Stimulated activated CD8-positive, alpha-beta memory T cell treated with anti-CD3 and anti-CD28 coated beads, Interleukin-15, amount 100 ng/mL, for 4 hours (primary cell): Measurements from ENCODE around the gene DUSP6.

ENCODE experiments used
- DNase-seq, 2 donors: peaks; one replicate each; pipeline ENCODE4 v3.0.0-alpha.2; 2020; ENCODE audit warnings: low read depth in 2 of 2

DUSP6 gene

GRCh38 chr12:89328151-89329030, 23.9 kb downstream of the DUSP6 start:
- no peak for DNase-seq

- no peak for DNase-seq
Measured at GRCh38 chr12:89327486-89328094, 24.7 kb downstream of the DUSP6 start.

GRCh38 chr12:89326239-89327040, 25.9 kb downstream of the DUSP6 start:
- DNase-seq: no peak

- DNase-seq: no peak
Measured at GRCh38 chr12:89325495-89325894, 26.8 kb downstream of the DUSP6 start.

- DNase-seq: no peak
Measured at GRCh38 chr12:89324437-89324836, 27.9 kb downstream of the DUSP6 start.

GRCh38 chr12:89323568-89324218, 28.6 kb downstream of the DUSP6 start:
- no peak for DNase-seq

GRCh38 chr12:89320735-89321134, 31.6 kb downstream of the DUSP6 start:
- DNase-seq: no peak

- no peak for DNase-seq
Measured at GRCh38 chr12:89319606-89320005, 32.7 kb downstream of the DUSP6 start.

GRCh38 chr12:89319122-89319521, 33.2 kb downstream of the DUSP6 start:
- no peak for DNase-seq

GRCh38 chr12:89316705-89317139, 35.6 kb downstream of the DUSP6 start:
- DNase-seq: no peak

GRCh38 chr12:89314060-89314761, 38.1 kb downstream of the DUSP6 start:
- no peak for DNase-seq

GRCh38 chr12:89311703-89312293, 40.5 kb downstream of the DUSP6 start:
- no peak for DNase-seq

- no peak for DNase-seq
Measured at GRCh38 chr12:89309815-89310214, 42.5 kb downstream of the DUSP6 start.

- DNase-seq: no peak
Measured at GRCh38 chr12:89309440-89309802, 42.9 kb downstream of the DUSP6 start.

GRCh38 chr12:89307474-89308253, 44.6 kb downstream of the DUSP6 start:
- DNase-seq: no peak

GRCh38 chr12:89306827-89307473, 45.4 kb downstream of the DUSP6 start:
- no peak for DNase-seq

GRCh38 chr12:89305373-89305772, 46.9 kb downstream of the DUSP6 start:
- DNase-seq: no peak

- DNase-seq: no peak
Measured at GRCh38 chr12:89299931-89300330, 52.4 kb downstream of the DUSP6 start.

- no peak for DNase-seq
Measured at GRCh38 chr12:89299417-89299816, 52.9 kb downstream of the DUSP6 start.
